Endothelial cell of umbilical vein (primary cell): ENCODE data around the gene TNRC6B. TPM values are rescaled to one million over a fixed set of nuclear protein-coding genes. Genes with fewer than 3 reads are reported as not detected.

Experiments used
- BruUV-seq: library from RNA; stranded (reverse); fragments of 400-500 nt; replicated peaks from 2 replicates; lab custom pipeline; 2021; lab: Mats Ljungman, UMichigan
- CTCF ChIA-PET: fragments of 300-600, 350-600 bp; sonication (Branson Sonifier 250); formaldehyde crosslinking; loops from one replicate; lab custom pipeline; 2021; ENCODE audit warnings: antibody characterized with exemption, inconsistent platforms; lab: Charles Lee
- POLR2A ChIA-PET: fragments of 300-600, 350-600 bp; sonication (Branson Sonifier 250); formaldehyde crosslinking; loops from one replicate; lab custom pipeline; 2021; ENCODE audit warnings: antibody characterized with exemption, inconsistent platforms; lab: Charles Lee
- DNase-seq: peaks from one replicate; pipeline ENCODE4 v3.0.0-alpha.2; 2011; ENCODE audit warnings: low read depth, low spot score
- FAIRE-seq: peaks from 2 replicates; lab custom pipeline; 2011; peaks lifted over from hg19 to GRCh38; lab: Jason Lieb, UNC
- H2AFZ ChIP-seq: 2 replicates; pipeline ENCODE4 v1.6.0; 2012; ENCODE audit warnings: low read depth, low read length, control low read depth, inconsistent platforms
- H3K27ac ChIP-seq: 2 replicates; pipeline ENCODE4 v1.5.1; 2011; ENCODE audit warnings: low read depth, mild to moderate bottlenecking, control low read depth, low read length, moderate library complexity; ENCODE audit not compliant: insufficient read depth
- H3K27me3 ChIP-seq, 2 experiments: 2 replicates each; pipeline versions ENCODE4 v1.6.0 to v1.6.1; 2011; ENCODE audit warnings: low read length in 2 of 2, mixed read lengths in 1 of 2; ENCODE audit not compliant: control insufficient read depth in 2 of 2, insufficient read depth in 2 of 2
- H3K36me3 ChIP-seq, 2 experiments: 2 replicates in 1 of 2; 3 replicates in 1 of 2; pipeline ENCODE4 v1.5.1; 2011; ENCODE audit warnings: low read length in 2 of 2, mild to moderate bottlenecking in 1 of 2, moderate library complexity in 1 of 2; ENCODE audit not compliant: control insufficient read depth in 2 of 2, insufficient read depth in 2 of 2; ENCODE audit errors: extremely low read depth in 1 of 2
- H3K4me1 ChIP-seq: 3 replicates; pipeline ENCODE4 v1.5.1; 2011; ENCODE audit warnings: mild to moderate bottlenecking, low read length; ENCODE audit not compliant: control insufficient read depth, insufficient read depth; ENCODE audit errors: extremely low read depth
- H3K4me2 ChIP-seq: 2 replicates; pipeline ENCODE4 v1.6.1; 2011; ENCODE audit warnings: low read length, control low read depth, mixed read lengths; ENCODE audit not compliant: insufficient read depth
- H3K4me3 ChIP-seq, 3 experiments: fragments of 200-600 bp in 1 of 3; sonication (generic), shearing (Covaris generic) in 1 of 3; replicated peaks in 1 of 3; 2 replicates each; pipeline ENCODE4 v1.5.1; 2011 to 2016; ENCODE audit warnings: control low read depth in 3 of 3, low read length in 3 of 3, mild to moderate bottlenecking in 2 of 3, inconsistent platforms in 1 of 3, low read depth in 1 of 3, moderate library complexity in 1 of 3; ENCODE audit not compliant: insufficient read depth in 1 of 3
- H3K79me2 ChIP-seq: 2 replicates; pipeline ENCODE4 v1.6.0; 2012; ENCODE audit warnings: low read length, inconsistent platforms; ENCODE audit not compliant: control insufficient read depth, insufficient read depth
- H3K9ac ChIP-seq: replicated peaks from 2 replicates; pipeline ENCODE3; 2011; ENCODE audit warnings: low read length, control low read depth; ENCODE audit not compliant: insufficient read depth; ENCODE audit errors: extremely low read depth
- H3K9me1 ChIP-seq: replicated peaks from 3 replicates; pipeline ENCODE4 v1.6.0; 2011; ENCODE audit warnings: mild to moderate bottlenecking, low read length; ENCODE audit not compliant: control insufficient read depth, insufficient read depth; ENCODE audit errors: extremely low read depth
- H3K9me3 ChIP-seq: replicated peaks from 2 replicates; pipeline ENCODE4 v1.5.1; 2012; ENCODE audit warnings: low read length, inconsistent platforms; ENCODE audit not compliant: control insufficient read depth, insufficient read depth
- H4K20me1 ChIP-seq: replicated peaks from 2 replicates; pipeline ENCODE3; 2011; ENCODE audit warnings: mild to moderate bottlenecking, low read length; ENCODE audit not compliant: control insufficient read depth, insufficient read depth; ENCODE audit errors: extremely low read depth
- EZH2 ChIP-seq: IDR thresholded peaks from 2 replicates; pipeline ENCODE4 v1.6.1; 2012; ENCODE audit warnings: borderline replicate concordance, low read depth, mild to moderate bottlenecking, moderate library complexity, low read length, inconsistent platforms; ENCODE audit not compliant: severe bottlenecking
- FOS ChIP-seq: IDR thresholded peaks from 2 replicates; pipeline ENCODE4 v1.6.1; 2011; ENCODE audit warnings: mild to moderate bottlenecking, low read length, moderate library complexity, borderline replicate concordance; ENCODE audit not compliant: insufficient read depth
- GATA2 ChIP-seq: IDR thresholded peaks from 2 replicates; pipeline ENCODE4 v1.7.0; 2011; ENCODE audit warnings: low read depth, mild to moderate bottlenecking, moderate library complexity, mixed read lengths, low read length; ENCODE audit not compliant: insufficient read length, insufficient read depth
- JUN ChIP-seq: IDR thresholded peaks from 2 replicates; pipeline ENCODE4 v1.6.1; 2011; ENCODE audit warnings: borderline replicate concordance, low read depth; ENCODE audit not compliant: insufficient read length, insufficient read depth
- MYC ChIP-seq: IDR thresholded peaks from one replicate; pipeline ENCODE4 v1.6.1; 2011; ENCODE audit warnings: mild to moderate bottlenecking, low read depth, low read length
- POLR2A ChIP-seq: IDR thresholded peaks from 2 replicates; pipeline ENCODE4 v1.6.1; 2012; ENCODE audit warnings: low read depth, mild to moderate bottlenecking, control low read depth, low read length
- POLR2AphosphoS5 ChIP-seq: IDR thresholded peaks from 2 replicates; pipeline ENCODE4 v1.6.1; 2012; ENCODE audit warnings: low read depth, mild to moderate bottlenecking, control low read depth, low read length, moderate library complexity; ENCODE audit not compliant: insufficient read depth
- dilution Hi-C: fragments of 300-500 bp; cut with MboI; formaldehyde crosslinking; loops from one replicate; pipeline ENCODE4 v1.15.0; 2019; ENCODE audit warnings: low sequenced_read_pairs; ENCODE audit not compliant: extremely low pct_ligation_motif_present
- intact Hi-C: fragments of 100-400 bp; cut with micrococcal nuclease; formaldehyde crosslinking; loops from one replicate; pipeline ENCODE4 v1.10.0; 2022
- polyA plus RNA-seq, 4 experiments: library from polyadenylated mRNA; depleted of rRNA in 3 of 4; stranded (reverse) in 3 of 4; unstranded in 1 of 4; fragments of >200 nt; gene quantifications; 2 replicates each; pipeline versions ENCODE4 v1.2.1 to v1.2.3, GENCODE V29; 2011 to 2012; ENCODE audit warnings: missing spikeins in 1 of 4
- total RNA-seq: library from RNA; stranded (reverse); gene quantifications from 2 replicates; pipeline ENCODE4 v1.2.3, GENCODE V29; 2021
- TF ChIP-seq, protein P1 (sequence below), 2 donors: IDR thresholded peaks; 1 replicate in 1 of 2; 2 replicates in 1 of 2; pipeline ENCODE4 v1.5.1; 2011; ENCODE audit warnings: low read length in 2 of 2, mild to moderate bottlenecking in 2 of 2, moderate library complexity in 2 of 2, control low read depth in 1 of 2, inconsistent platforms in 1 of 2, low read depth in 1 of 2; ENCODE audit not compliant: insufficient read depth in 1 of 2; ENCODE audit errors: extremely low read depth in 1 of 2
- TF ChIP-seq, protein P2 (sequence below): IDR thresholded peaks from 2 replicates; pipeline ENCODE4 v1.6.1; 2011; ENCODE audit not compliant: insufficient read depth, insufficient read length

TNRC6B gene
- total and polyA plus RNA-seq, 2 donors (not counting 3 experiments of a cell fraction or from before 2014, with no cell fraction given), result 10.6 to 37.2 TPM

DNA sequence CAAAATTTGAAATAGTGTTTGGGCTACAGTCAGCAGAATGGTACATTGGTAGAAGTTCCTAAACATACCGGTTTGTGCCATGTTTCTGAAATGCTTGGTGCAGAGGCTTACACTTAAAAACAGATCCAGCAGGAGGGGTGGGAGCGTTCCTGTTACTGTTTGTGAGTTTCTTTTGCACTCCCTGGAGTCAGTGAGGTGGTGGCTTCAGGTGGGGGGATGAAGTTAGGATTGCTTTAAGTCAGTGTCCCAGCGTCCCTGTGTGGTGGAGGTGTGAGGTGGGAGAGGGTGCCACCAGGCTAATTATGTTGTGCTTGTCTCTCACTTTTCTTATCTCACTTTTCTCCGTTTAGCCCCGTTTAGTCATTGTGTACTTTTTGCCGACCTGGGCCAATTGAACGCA, 9.7 kb downstream of the TNRC6B start:
- ChIA-PET CTCF (no interaction called here), POLR2A (no interaction called here)
- intact Hi-C loops (no loop called here), dilution Hi-C loops (no loop called here)
- H2AFZ ChIP-seq, result no peak overlapping the region
- no peak overlapping the region for H3K4me2 ChIP-seq
- no peak overlapping the region for H3K9ac ChIP-seq
- H3K36me3 ChIP-seq, result no peaks in the 10 kb centered on the region
- no peaks in the 10 kb centered on the region for H3K27me3 ChIP-seq
- no TSS peak for BruUV-seq
- H3K9me1 ChIP-seq, result no peaks in the 10 kb centered on the region
- no peak for DNase-seq
- no peak overlapping the region for H3K4me3 ChIP-seq
- H3K79me2 ChIP-seq, result peaks cover 78% of the 10 kb centered on the region
- H4K20me1 ChIP-seq, result peaks cover 3% of the 10 kb centered on the region
- TF ChIP-seq, protein P1, sequence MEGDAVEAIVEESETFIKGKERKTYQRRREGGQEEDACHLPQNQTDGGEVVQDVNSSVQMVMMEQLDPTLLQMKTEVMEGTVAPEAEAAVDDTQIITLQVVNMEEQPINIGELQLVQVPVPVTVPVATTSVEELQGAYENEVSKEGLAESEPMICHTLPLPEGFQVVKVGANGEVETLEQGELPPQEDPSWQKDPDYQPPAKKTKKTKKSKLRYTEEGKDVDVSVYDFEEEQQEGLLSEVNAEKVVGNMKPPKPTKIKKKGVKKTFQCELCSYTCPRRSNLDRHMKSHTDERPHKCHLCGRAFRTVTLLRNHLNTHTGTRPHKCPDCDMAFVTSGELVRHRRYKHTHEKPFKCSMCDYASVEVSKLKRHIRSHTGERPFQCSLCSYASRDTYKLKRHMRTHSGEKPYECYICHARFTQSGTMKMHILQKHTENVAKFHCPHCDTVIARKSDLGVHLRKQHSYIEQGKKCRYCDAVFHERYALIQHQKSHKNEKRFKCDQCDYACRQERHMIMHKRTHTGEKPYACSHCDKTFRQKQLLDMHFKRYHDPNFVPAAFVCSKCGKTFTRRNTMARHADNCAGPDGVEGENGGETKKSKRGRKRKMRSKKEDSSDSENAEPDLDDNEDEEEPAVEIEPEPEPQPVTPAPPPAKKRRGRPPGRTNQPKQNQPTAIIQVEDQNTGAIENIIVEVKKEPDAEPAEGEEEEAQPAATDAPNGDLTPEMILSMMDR (IDR thresholded peaks at IDR 0.05; ENCODE audit: extremely low read depth in 1 of 2, insufficient read depth in 1 of 2, low read depth in 1 of 2, low read length in 2 of 2), result no peak
- TF ChIP-seq GATA2 (no peak), FOS (no peak), JUN (no peak), MYC (no peak), POLR2A (no peak), POLR2AphosphoS5 (no peak), EZH2 (no peak)
- TF ChIP-seq, protein P2, sequence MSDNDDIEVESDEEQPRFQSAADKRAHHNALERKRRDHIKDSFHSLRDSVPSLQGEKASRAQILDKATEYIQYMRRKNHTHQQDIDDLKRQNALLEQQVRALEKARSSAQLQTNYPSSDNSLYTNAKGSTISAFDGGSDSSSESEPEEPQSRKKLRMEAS, result no peak
- H3K4me1 ChIP-seq, result peaks cover 19% of the 10 kb centered on the region
- H3K9me3 ChIP-seq, result no peaks in the 10 kb centered on the region
- no peak overlapping the region for H3K27ac ChIP-seq
- no peak for FAIRE-seq
